ENCODE results near the gene ROCK1.
"Not testable (repeated sequence)": the region's sequence is repeated elsewhere in the genome, so short reads cannot be mapped to it uniquely, and the experiment has no call there.

ROCK1 gene

GRCh38 chr18:21049306-21049705, 62.3 kb downstream of the ROCK1 start:
- DNase-seq: no peak

DNA sequence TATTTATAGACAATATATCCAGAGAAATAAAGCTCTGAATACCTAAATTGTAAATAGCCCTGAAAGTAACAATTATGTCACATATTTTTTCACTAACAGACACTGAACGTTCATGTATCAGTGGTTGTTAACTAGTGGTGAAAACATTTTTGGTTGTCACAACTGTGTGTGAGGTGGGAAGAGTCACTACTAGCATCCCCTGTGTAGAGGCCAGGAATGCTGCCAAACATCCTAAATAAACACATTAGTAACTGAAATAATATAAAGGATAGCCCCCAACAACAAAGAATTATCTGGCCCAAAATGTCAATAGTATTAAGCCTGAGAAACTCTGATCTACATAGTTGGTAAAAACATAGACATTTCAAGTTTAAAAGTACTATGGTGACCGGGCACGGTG, 64.5 kb downstream of the ROCK1 start:
- DNase-seq: no peak

GRCh38 chr18:21040466-21040865, 71.1 kb downstream of the ROCK1 start:
- no peak for DNase-seq

DNA sequence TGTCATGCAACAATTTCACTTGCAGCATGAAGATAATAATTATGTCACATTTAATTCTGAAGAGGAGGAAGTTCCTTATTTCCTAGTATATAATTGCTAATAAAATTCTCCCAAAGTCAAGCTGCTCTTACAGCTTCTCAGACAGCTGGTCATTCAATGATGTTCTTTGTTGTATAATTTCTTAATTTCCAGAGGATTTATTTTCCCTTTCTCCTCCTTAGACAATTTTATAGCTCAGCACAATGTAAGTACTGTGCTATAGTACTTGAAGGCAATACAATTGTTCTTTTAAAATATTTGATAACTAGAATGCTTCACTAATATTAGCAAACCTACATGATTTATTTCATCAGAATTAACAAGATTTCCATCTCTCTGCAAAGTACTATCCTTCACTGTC, 73.4 kb downstream of the ROCK1 start:
- DNase-seq: no peak

DNA sequence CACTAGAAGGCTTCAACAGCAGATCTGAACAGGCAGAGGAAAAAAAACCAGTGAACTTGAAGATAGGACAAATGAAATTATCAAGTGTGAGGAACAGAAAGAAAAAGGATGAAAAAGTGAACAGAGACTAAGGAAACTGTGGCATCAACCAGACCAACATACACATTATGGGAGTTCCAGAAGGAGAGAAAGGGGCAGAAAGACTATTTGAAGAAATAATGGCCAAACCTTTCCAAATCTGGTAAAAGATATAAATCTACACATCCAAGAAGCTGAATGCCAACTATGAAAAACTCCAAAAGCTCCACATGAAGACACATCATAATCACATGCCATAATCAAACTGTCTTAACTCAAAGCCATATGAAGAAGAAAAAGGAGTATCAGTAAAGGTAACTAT, 79.8 kb downstream of the ROCK1 start:
- DNase-seq: no peak

DNA sequence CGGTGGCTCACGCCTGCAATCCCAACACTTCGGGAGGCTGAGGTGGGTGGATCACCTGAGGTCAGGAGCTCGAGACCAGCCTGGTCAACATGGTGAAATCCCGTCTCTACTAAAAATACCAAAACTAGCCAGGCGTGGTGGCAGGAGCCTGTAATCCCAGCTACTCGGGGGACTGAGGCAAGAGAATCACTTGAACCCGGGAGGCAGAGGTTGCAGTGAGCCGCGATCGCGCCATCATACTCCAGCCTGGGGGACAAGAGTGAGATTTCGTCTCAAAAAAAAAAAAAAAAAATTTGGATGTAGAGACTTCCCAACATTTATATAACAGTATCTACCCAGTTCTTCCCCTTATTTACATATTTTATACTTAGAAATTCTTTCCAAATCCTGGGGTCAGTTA, 93.4 kb downstream of the ROCK1 start:
- DNase-seq: not testable (repeated sequence)

GRCh38 chr18:21012308-21012707, 99.3 kb downstream of the ROCK1 start:
- no peak for DNase-seq

GRCh38 chr18:21004726-21005125, 106.9 kb downstream of the ROCK1 start:
- DNase-seq: no peak

DNA sequence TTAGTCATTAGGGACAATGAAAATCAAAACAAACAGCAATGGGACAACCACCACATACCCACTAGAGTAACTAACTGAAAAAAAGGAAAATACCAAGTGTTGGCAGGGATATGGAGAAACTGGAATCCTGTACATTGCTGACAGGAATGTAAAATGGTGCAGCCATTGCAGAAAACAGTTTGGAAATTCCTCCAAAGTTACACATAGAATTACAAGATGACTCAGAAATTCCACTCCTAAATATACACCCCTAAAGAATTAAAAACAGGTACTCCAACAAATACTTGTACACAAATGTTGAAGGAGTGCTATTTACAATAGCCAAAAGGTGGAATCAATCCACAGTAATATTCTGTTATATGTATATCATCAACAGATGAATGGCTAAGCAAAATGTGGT, 110.9 kb downstream of the ROCK1 start:
- no peak for DNase-seq

DNA sequence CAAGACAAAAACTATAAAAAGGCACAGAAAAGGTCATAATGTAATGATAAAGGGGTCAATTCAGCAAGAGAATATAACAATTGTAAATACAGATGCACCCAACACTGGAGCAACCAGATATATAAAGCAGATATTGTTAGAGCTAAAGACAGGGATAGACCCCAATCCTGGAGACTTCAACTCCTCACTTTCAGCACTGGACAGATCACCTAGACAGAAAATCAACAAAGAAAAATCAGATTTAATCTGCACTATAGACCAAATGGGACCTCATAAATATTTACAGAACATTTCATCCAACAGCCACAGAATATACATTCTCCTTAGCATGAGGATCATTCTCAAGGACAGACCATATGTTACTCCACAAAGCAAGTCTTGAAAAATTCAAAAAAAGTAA, 114.2 kb downstream of the ROCK1 start:
- DNase-seq: no peak

DNA sequence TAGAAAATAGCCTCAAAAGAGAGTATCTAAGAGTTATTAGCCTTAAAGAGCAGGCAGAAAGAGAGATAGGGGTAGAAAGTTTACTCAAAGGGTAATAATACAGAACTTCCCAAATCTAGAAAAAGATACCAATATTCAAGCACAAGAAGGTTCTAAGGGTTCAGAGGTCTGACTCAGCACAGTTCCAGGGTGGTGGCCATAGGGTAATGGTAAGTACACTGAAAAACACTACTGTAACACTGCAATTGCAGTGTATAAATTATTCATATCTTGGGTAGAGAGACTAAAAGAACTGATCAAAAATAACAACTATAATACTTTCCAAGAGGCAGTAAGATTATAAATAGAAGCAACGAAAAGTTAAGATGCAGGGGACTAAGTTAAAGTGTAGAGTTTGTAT, 115.2 kb downstream of the ROCK1 start:
- no peak for DNase-seq

GRCh38 chr18:20988726-20989125, 122.9 kb downstream of the ROCK1 start:
- no peak for DNase-seq

GRCh38 chr18:20975077-20975476, 136.5 kb downstream of the ROCK1 start:
- no peak for DNase-seq

GRCh38 chr18:20971886-20972267, 139.7 kb downstream of the ROCK1 start:
- DNase-seq: no peak

DNA sequence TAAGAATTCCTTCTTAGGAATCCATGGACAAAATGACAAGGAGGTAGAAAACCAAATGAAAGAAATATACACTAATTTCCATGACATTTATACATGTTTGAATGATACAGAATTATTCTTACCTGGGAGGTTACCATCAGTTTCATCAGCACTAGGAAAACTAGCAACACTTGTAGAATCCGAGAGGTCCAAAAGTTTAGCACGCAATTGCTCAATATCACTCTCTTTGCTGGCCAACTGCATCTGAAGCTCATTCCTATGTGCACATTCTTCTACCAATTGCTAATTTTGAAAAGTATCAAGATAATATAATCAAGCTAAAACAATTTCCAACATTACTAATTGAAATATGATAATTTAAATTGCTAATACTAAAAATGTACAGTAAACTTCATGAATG, 144.8 kb downstream of the ROCK1 start:
- no peak for DNase-seq

GRCh38 chr18:20963027-20963426, 148.6 kb downstream of the ROCK1 start:
- DNase-seq: no peak

GRCh38 chr18:20960735-20961134, 150.9 kb downstream of the ROCK1 start:
- DNase-seq: no peak

GRCh38 chr18:20950827-20951226, 160.8 kb downstream of the ROCK1 start:
- DNase-seq: not testable (repeated sequence)

All from femur (tissue), 1 donor.